Hypothalamus (tissue), 51 donors: ENCODE measurements around the gene MAGI2.
A peak's percentile ranks its signal among the peaks of the same experiment; 100 is the strongest.
"Not testable (repeated sequence)": the region's sequence is repeated elsewhere in the genome, so short reads cannot be mapped to it uniquely, and the experiment has no call there.

ENCODE experiments used
- DNase-seq, 51 donors: peaks; one replicate each; lab custom pipeline; 2025; lab: John Stamatoyannopoulos, UW

The MAGI2 gene

DNA sequence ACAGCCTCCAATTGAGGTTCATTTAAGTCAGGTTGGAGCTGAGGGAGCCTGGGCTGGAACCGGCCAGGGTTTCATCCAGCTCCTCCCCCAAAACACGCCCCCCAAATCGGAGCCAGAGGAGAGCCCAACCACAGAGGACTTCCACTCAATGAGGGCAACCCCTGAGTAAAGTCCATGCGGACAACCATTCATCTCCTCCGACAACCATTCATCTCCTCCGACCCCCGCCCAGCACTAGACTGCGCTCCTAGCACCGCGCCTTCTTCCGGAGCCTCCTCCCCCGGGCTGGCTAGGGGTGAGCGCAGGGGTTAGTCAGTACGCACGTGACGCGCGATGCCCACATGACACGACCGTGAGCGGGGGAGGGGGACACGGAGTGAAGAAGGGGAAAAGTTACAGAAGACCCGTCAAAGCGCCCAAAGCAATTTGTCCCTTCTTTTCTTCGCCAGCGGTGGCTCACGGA, 1.4 kb downstream of the MAGI2 start:
- DNase-seq = peak; percentile 49 to 94 (median 86)

DNA sequence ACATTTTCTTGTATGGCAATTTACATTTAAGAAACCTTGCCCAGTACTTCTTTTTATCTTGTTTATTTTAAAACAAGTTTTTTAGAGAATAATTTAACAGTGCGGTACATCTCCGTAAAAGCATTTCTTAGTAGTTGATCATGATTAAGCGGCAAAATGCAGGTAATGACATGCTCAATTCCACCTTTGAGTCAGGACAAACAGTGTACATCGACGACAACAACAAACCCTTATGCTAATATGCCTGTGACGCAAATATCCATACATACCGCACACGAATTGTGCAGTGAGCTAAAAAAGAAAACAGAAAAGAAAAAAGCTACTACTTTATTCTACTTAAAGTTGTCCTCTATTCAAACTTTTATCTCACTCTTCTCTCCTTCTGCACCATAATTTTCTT, 1.9 kb downstream of the MAGI2 start:
- DNase-seq = no peak

DNA sequence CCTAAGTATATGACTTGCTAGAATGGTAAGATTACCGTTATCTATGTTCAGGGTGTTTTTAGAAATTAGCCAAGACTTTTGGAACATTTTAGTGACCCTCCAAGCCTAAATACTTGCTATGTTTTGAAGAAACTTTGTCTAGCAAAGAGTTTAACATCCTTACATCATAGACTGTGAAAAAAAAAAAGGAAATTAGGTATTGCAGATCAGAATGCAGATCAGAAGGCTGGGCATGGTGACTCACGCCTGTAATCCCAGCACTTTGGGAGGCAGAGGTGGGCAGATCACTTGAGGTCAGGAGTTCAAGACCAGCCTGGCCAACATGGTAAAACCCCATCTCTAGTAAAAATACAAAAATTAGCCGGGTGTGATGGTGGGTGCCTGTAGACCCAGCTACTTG, 10.7 kb downstream of the MAGI2 start:
- not testable (repeated sequence) for DNase-seq

DNA sequence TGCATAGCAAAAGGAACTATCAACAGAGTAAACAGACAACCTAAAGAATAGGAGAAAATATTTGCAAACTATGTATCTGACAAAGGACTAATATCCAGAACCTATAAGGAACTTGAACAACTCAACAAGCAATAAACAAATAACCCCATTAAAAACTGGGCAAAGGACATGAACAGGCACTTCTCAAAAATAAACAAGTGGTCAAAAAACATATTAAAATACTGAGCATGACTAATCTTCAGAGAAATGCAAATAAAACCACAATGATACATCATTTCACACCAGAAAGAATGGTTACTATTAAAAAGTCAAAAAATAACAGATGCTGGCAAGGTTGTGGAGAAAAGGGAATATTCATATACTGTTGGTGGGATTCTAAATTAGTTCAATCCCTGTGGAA, 17.1 kb downstream of the MAGI2 start:
- no peak for DNase-seq

DNA sequence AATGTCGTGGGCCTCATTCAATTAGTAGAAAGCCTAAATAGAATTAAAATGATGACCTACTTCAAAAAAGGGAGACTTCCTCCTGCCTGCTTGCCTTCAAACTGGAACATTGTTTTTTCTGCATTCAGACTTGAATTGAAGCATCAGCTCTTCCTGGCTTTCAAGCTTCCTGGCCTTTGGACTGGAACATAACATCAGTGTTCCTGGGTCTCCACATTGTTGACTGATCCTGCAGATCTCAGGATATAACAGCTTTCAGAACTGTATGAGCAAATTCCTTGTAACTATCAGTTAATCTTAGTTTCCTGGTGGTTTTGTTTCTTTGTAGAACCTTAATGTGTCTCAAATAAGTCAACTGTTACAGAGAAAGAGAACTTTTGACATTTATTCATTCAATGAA, 18.6 kb downstream of the MAGI2 start:
- DNase-seq = no peak

DNA sequence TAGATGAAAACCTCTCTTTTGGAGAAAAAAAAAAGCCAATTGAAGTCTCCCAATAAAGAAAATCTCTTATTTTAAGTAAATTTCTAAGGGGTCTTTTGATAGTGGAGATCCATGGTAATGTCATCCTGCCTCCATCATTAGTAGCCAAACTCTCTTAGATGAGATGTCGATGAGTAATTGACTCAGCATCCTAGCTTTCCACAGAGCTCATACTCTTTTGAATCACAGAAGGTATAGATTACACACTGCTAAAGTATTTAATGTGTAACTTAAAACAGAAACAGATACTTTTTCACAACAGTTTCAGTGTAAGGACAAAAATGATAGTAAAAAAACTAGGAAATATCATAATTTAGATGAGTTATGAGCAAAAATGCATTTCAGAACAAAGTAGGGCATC, 19.4 kb downstream of the MAGI2 start:
- DNase-seq = no peak

DNA sequence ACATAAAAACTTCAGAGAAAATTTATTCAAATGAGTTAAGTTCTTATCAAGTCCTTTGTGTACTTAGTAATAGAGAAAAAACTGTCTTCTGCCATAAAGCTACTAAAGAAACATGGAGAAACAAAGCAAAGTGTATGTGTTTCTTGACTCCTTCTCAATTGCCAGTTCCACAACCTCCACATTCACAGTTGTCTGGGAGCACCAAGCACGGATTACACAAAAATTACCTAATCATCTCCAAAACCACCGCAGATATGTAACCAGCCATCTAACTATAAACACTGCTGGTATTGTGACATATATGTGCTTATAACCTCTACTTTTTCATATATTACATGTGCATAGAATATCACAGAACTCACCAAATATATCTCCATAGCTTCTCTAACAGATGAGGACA, 23.1 kb downstream of the MAGI2 start:
- DNase-seq = no peak

DNA sequence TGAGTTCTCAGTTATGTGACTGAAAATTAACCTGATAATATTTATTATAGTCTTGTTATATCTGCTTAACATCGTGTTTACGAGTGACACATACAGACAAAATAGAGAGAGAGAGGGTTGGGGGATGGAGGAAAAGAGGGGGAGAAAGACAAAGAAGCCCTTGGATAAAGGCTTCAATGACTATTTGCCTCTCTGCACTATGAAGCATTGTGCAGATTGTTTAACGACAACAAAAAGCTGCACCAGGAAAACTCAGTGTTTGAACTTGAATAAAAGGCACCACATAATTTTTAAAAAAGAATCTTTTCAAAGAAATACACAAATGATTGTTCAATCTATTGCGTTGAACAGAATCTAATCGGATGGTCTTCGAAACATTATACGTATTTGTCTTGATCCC, 27.8 kb downstream of the MAGI2 start:
- peak in 3 of 51 donors; percentile 2 to 66 (median 14) for DNase-seq

DNA sequence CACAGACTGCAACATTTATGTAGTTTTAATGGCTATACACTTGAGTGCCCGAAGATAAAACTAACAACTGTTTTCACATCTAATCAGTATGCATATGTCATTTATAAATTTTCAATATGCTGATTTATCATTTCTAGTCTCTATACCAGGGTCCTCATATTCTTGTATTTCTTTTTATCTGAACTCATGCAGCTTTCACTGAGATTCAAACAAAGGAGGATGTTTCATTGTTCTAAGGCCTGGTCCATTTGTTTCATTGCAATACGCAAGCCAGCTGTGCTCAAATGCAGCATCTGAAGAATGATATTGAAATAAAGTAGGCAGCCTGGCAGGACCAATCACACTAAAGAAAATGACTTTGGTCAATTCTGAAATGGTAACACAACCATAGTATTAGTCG, 31.7 kb downstream of the MAGI2 start:
- DNase-seq = peak in 1 of 51 donors; percentile 38

DNA sequence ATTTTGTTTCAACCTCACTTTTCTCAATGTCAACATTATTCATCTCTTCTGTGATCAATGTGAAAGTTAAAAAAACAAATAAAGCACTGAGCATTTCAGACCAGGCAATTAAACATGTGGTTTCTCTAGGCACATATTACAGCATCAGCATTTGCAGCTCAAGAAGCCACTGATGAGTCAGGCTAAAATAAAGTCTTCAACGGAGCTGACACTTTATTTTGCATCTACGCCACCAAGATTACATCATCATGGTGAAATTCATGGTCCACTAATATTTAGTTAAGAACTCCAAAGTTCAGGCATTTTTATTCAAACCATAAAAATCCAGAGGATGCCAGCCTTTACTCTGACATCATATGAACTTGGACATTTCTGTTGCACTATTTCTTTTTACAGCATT, 33.0 kb downstream of the MAGI2 start:
- peak in 1 of 51 donors; percentile 46 for DNase-seq

DNA sequence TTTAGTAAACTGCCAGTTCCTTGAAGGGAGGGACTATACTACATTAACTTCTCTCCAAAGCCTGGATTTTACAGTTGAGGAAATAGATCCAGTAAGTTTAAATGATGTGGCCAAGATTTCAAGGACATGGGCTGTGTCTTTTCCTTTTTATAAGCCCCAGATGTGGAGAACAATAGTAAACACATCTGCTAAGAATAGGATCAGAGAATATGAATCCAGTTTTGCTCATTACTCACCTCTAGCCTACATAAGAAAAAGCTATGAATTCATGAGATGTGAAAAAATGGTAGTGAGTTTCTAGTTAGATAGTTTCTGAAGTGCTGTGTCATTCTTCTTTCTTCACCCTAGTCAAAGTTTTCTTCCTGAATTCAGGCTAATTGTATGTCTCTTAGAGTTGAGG, 38.6 kb downstream of the MAGI2 start:
- DNase-seq = no peak

DNA sequence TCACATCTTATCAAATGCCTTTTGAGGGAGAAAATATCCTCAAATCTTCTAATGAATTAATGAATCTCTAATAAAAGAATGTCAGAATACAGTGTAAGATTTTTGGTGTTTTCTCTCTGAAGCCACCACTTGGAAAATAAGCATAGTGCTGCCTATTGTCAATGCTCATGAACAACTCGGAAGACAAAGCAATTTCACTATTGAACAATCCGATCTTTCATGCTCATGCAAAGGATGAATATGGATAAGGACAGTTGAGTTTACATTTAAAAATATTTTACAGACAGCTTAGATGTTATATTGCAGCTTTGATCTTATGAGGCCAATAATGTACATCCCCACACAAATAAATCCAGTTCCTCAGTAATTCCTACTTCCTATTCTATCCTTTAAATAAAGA, 40.6 kb downstream of the MAGI2 start:
- peak in 1 of 51 donors; percentile 58 for DNase-seq

DNA sequence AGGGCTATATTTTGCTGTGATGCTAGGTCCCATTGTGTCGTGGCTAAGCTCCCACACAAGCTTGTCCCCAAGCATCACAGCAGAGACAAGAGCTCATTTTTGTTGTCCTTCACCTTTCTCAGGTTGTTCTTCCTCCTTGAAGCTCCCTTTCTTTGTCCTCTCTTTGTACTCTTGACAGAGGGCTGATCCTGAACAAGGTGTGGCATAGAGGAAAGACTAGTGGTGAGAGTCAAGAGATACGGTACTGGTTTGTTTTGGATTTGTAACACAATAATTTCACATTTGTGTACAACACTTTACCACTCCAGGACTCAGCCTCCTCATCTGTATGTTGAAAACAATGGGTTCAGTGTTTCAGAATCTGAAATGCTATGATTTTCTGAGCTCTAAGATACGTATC, 41.0 kb downstream of the MAGI2 start:
- DNase-seq = peak in 1 of 51 donors; percentile 60

DNA sequence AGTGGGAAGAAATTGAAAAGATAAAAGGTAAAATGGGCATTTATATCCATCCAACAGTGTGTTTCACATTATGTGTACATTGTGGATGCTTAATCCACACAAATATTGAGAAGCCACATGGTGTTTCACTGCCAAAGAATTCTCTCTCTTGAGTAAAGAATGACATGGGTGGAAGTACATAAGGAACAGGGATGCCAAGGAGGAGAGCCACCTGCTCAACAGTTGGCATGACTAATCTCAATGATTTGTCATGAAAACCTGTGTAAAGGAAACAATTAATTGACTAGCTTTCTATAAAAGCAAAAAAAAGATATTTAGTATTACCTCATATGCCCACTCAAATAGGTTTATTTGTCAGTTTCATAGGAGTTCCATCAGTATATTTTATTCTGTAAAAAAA, 43.1 kb downstream of the MAGI2 start:
- DNase-seq = no peak

DNA sequence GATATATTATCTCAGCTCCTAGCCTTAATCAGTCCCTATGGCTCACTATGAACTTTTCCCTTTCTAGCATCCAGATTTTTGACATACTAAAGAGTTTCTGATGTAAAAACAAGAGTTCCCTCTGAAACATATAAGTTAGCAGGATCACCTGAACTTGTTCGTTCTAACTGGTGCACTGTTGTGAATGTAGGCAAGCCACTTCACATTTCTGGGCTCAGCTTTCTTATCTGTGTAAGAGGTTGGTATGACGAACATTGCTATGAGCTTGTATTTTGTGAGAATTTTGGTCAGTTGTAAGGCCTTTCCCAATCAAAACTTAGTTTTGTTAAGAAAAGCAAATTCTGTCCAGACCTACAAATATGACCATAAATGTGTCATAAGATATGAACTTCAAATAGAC, 46.1 kb downstream of the MAGI2 start:
- no peak for DNase-seq

DNA sequence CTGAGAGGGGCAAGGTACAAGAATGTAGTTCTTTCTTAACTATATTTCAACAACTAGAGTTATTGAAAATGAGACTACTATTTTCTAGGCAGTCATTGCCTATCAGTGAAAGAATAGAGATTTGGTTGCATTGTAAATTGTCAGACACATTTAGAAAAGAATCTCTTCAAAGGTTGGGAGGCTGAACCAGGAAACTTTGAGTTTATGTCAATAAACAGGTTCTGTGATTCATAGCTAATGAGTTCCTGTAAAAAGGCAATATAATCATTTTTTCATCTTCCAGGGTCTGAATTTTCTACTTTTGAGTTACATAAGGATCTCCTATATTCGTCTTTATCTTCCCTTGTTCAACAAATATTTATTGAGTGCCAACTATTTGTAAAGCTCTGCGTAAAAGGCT, 47.1 kb downstream of the MAGI2 start:
- no peak for DNase-seq

DNA sequence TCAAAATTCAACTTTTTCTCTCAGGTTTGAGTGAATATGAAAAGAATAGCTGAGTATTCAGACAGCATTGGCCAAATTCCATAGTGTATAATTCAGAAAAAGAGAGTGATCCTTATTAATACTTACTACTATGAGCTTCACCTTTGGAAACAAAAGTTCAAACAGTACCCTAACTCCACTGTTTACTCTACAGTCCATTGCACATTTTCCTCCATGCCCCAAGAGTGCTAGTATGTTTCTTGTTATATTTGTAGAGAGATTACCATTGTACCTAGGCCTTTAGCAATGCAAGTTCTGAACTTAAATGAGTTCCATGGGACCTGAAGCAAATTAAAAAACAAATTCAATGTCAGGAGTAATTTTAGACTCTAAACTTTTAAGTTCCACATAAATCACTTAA, 48.1 kb downstream of the MAGI2 start:
- no peak for DNase-seq

DNA sequence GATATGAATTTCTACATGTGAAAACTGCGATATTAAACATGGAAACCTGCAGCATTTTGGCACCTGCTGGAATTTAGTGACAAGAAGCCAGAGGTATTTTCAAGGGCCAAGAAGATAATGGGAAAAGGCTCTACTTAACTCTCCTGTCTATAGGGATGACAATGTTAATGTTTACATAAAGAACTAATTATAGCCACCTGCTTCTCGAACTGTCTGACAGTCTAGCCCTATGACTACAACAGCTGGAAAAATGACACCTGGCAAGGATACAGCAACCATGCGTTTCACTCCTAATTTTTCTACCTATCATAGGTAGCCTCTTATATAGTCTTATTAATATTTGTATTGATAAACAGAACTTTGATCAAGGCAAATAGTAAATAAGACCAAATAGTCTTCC, 49.6 kb downstream of the MAGI2 start:
- no peak for DNase-seq

DNA sequence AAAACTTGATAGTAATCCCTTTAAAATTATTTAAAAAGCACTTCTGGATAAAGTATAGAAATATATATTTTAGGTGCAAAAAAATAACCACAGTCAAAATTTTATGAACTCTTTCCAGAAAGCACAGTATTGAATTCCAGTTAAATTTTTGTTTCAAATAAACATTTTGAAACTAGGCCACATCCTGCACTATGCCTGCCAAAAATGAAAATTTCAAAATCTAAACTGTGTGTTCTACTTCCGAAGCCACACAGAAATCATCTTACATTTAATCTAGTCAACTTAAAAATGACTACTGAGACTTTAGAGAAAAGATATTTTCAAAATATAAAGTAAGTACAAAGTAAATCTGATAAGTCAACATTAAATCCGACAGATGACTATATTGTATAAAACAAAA, 50.0 kb downstream of the MAGI2 start:
- no peak for DNase-seq

DNA sequence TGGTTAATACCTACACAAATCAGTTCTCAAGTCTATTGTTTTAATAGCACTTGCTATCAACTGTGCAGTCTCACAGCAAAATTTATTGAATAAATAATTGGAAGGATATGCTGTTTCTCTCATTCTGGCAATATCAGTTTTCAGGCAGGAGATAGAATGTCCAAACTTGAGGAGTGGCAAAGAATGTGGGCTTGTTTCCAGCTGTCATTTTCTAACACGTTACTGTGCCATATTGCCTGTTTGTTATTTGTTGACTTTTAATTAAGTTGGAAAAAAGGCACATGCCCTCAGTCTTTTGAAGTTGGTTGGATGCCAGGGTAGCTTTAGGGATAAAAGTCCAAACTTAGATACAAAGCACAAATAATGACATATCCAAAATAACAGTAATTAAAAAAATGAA, 52.2 kb downstream of the MAGI2 start:
- DNase-seq = no peak

DNA sequence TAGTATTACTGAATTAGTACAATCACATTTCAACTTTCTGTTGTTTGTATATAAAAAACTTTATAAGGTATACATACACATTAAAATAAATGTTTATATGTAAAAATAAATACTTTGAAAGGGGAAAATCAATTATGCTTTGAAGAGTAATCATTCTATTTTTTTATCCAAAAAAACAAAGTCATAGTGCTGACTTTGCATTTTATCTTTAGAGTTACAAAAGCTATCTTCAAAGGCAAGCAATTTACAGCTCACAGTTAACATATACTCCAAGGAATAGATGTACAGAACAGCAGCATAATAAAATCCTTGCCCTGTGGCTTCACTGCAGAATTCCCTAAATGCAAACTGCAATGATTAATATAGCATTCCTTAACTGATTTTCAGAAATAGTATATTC, 53.2 kb downstream of the MAGI2 start:
- no peak for DNase-seq

DNA sequence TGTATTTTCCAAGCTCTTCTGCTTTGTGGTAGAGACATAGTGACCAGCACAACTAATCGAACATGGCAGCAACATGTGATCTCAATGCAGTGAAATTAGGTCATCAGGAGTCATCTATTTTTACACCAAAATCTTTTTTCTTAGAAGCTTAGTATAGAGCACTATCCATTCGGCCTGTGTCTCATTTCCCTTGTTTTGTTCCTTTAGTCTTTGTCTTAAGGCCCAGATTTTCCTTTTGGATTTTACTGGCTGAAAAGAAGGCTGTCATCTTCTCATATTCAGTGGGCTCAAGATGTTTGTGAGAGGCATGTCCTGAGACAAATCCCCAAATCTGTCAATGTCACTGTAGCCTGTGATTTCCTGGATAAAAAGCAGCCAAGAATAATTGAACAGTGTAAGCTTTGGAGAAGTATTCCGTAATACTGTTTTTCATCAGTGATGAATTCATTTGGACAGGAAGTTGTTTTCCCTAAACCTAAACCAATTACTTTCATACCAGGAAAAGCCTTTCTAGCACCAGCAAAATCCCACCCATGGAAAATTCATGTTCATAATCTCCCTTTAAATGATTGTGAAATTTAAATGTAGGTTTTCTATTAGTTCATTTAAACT, 55.2 kb downstream of the MAGI2 start:
- DNase-seq = no peak

DNA sequence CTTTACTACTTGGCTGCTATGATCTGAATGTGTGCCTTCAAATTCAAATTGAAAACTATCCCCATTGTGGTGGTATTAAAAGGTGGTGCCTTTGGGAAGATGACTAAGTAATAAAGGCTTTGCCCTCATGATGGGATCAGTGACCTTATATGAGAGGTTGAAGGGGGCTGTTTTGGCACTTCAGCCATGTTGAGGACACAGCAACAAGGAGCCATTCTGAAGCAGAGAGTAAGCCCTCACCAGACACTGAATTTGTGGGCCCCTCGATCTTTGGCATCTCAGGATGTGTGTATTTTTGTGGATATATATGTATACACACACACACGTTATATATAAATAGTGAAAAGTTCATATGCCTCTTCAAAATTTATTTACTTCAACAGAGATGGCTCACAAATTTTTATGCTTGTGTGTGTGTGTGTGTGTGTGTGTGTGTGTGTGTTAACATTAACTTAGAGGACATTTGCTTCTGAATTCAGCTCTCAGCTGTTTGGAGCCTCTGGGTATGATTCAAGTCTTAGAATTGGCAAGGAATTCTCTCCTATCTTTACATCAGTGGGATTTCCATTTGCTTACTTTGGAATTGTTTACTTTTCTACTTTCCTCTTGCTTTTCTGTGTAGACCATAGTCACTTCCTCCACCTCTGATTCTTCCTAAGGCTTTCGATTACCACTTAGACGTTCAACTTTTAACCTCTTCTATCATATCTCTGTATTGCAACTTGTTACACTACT, 66.6 kb downstream of the MAGI2 start:
- no peak for DNase-seq
